Transverse colon (tissue), 4 donors: ENCODE results near the gene LRRC4C.

ENCODE experiments used
- POLR2AphosphoS5 ChIP-seq, 3 donors: sonication (generic); formaldehyde crosslinking; IDR thresholded peaks; one replicate each; pipeline ENCODE4 v1.6.1; 2016; ENCODE audit warnings: antibody characterized with exemption in 3 of 3
- TF ChIP-seq, protein P1 (sequence below), 5 experiments: fragments of 200-600 bp in 3 of 5; fragments of 450-650 bp in 2 of 5; sonication (generic) in 3 of 5; IDR thresholded peaks; 1 replicate in 2 of 5; 2 replicates in 3 of 5; pipeline ENCODE4 v1.5.1; 2016 to 2017; ENCODE audit warnings: antibody characterized with exemption in 5 of 5, inconsistent platforms in 3 of 5, mild to moderate bottlenecking in 2 of 5, moderate library complexity in 1 of 5

DNA sequence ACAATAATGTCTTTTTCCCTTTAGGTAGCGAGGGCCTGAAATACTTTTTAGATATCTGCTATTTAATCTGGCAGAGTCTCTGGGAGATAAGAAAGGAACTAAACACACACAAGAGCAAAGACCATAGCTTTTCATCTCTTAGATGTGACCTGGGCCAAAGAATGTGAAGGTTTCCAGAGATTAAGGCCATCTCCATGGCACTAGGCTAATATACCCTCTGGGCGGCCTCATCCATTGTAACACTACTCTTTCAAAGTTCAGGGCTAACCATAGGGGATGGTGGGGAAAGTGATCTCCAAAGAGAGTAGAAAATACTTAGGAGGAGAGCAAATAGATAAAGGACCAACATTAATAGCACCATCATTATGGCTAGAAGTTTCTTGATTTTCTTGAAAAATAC lies 326.4 kb downstream of the LRRC4C start:
- TF ChIP-seq, protein P1, sequence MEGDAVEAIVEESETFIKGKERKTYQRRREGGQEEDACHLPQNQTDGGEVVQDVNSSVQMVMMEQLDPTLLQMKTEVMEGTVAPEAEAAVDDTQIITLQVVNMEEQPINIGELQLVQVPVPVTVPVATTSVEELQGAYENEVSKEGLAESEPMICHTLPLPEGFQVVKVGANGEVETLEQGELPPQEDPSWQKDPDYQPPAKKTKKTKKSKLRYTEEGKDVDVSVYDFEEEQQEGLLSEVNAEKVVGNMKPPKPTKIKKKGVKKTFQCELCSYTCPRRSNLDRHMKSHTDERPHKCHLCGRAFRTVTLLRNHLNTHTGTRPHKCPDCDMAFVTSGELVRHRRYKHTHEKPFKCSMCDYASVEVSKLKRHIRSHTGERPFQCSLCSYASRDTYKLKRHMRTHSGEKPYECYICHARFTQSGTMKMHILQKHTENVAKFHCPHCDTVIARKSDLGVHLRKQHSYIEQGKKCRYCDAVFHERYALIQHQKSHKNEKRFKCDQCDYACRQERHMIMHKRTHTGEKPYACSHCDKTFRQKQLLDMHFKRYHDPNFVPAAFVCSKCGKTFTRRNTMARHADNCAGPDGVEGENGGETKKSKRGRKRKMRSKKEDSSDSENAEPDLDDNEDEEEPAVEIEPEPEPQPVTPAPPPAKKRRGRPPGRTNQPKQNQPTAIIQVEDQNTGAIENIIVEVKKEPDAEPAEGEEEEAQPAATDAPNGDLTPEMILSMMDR (IDR thresholded peaks at IDR 0.05), result no peak
- no peak for TF ChIP-seq POLR2AphosphoS5 (IDR thresholded peaks at IDR 0.05)
